ENCODE measurements around the gene ADCY3. TPM values are rescaled to one million over a fixed set of nuclear protein-coding genes. Genes with fewer than 3 reads are reported as not detected.

Gene ADCY3
- polyA plus RNA-seq, 1 donor (not counting 4 experiments of a cell fraction or from before 2014, with no cell fraction given): 33.2 TPM

GRCh38 chr2:24915175-24915574 is 4.9 kb downstream of the ADCY3 start:
- Histone ChIP-seq H3K36me3 (ENCODE audit: control insufficient read depth in 2 of 2, extremely low read depth in 1 of 2, insufficient read depth in 2 of 2, low read length in 2 of 2) (peaks cover 7 to 13% of the 10 kb centered on the region in 2 experiments), H3K9ac (ENCODE audit: control insufficient read depth, extremely low read depth, insufficient read depth, low read length) (no peak overlapping the region), H3K4me1 (ENCODE audit: control insufficient read depth, extremely low read depth, insufficient read depth, low read length) (peaks cover 14% of the 10 kb centered on the region), H4K20me1 (ENCODE audit: control insufficient read depth, extremely low read depth, insufficient read depth, low read length) (peaks cover 2% of the 10 kb centered on the region), H3K4me2 (ENCODE audit: control insufficient read depth, extremely low read depth, insufficient read depth, low read depth, low read length) (no peak overlapping the region), H3K27me3 (ENCODE audit: control insufficient read depth, extremely low read depth, insufficient read depth, low read length) (no peaks in the 10 kb centered on the region), H3K9me3 (ENCODE audit: control insufficient read depth, low read depth, low read length) (no peaks in the 10 kb centered on the region), H2AFZ (ENCODE audit: control insufficient read depth, low read length) (no peak overlapping the region), H3K79me2 (ENCODE audit: control insufficient read depth, insufficient read depth, low read length) (peaks cover 52% of the 10 kb centered on the region), H3K27ac (ENCODE audit: control insufficient read depth, insufficient read depth, low read length) (no peak overlapping the region), H3K4me3 (ENCODE audit: control insufficient read depth in 2 of 3, extremely low read depth in 1 of 3, insufficient read depth in 2 of 3, low read depth in 1 of 3, low read length in 3 of 3) (no peak overlapping the region), H3K9me1 (ENCODE audit: control insufficient read depth, extremely low read depth, insufficient read depth, low read length) (peaks cover 4% of the 10 kb centered on the region)
- FAIRE-seq: no peak
- dilution Hi-C loops (cut with MboI; ENCODE audit: extremely low pct_ligation_motif_present, low sequenced_read_pairs): no loop called here
- DNase-seq (ENCODE audit: low read depth, low spot score): no peak
- TF ChIP-seq CTCF (optimal IDR thresholded peaks at IDR 0.05 in 1 of 3, IDR thresholded peaks at IDR 0.05 in 1 of 3, conservative IDR thresholded peaks at IDR 0.05 in 1 of 3; ENCODE audit: extremely low read depth in 1 of 3, insufficient read depth in 2 of 3, low read length in 3 of 3): no peak
- TF ChIP-seq EZH2 (IDR thresholded peaks at IDR 0.05; ENCODE audit: low read length): no peak

GRCh38 chr2:24914713-24915112 is 5.3 kb downstream of the ADCY3 start:
- H3K9me1 ChIP-seq (ENCODE audit: control insufficient read depth, extremely low read depth, insufficient read depth, low read length): peaks cover 4% of the 10 kb centered on the region
- no peak overlapping the region for H3K4me2 ChIP-seq (ENCODE audit: control insufficient read depth, extremely low read depth, insufficient read depth, low read depth, low read length)
- H3K9ac ChIP-seq (ENCODE audit: control insufficient read depth, extremely low read depth, insufficient read depth, low read length): no peak overlapping the region
- FAIRE-seq (no peak), DNase-seq (ENCODE audit: low read depth, low spot score) (no peak)
- TF ChIP-seq CTCF (optimal IDR thresholded peaks at IDR 0.05 in 1 of 3, IDR thresholded peaks at IDR 0.05 in 1 of 3, conservative IDR thresholded peaks at IDR 0.05 in 1 of 3; ENCODE audit: extremely low read depth in 1 of 3, insufficient read depth in 2 of 3, low read length in 3 of 3): no peak
- TF ChIP-seq EZH2 (IDR thresholded peaks at IDR 0.05; ENCODE audit: low read length): no peak
- H3K4me1 ChIP-seq (ENCODE audit: control insufficient read depth, extremely low read depth, insufficient read depth, low read length): peaks cover 14% of the 10 kb centered on the region
- no peak overlapping the region for H2AFZ ChIP-seq (ENCODE audit: control insufficient read depth, low read length)
- no peak overlapping the region for H3K27ac ChIP-seq (ENCODE audit: control insufficient read depth, insufficient read depth, low read length)
- no peaks in the 10 kb centered on the region for H3K9me3 ChIP-seq (ENCODE audit: control insufficient read depth, low read depth, low read length)
- H3K79me2 ChIP-seq (ENCODE audit: control insufficient read depth, insufficient read depth, low read length): peaks cover 52% of the 10 kb centered on the region
- H3K4me3 ChIP-seq (ENCODE audit: control insufficient read depth in 2 of 3, extremely low read depth in 1 of 3, insufficient read depth in 2 of 3, low read depth in 1 of 3, low read length in 3 of 3): no peak overlapping the region
- dilution Hi-C loops (cut with MboI; ENCODE audit: extremely low pct_ligation_motif_present, low sequenced_read_pairs): no loop called here
- H4K20me1 ChIP-seq (ENCODE audit: control insufficient read depth, extremely low read depth, insufficient read depth, low read length): peaks cover 2% of the 10 kb centered on the region
- H3K36me3 ChIP-seq (ENCODE audit: control insufficient read depth in 2 of 2, extremely low read depth in 1 of 2, insufficient read depth in 2 of 2, low read length in 2 of 2): peaks cover 7 to 13% of the 10 kb centered on the region in 2 experiments
- no peaks in the 10 kb centered on the region for H3K27me3 ChIP-seq (ENCODE audit: control insufficient read depth, extremely low read depth, insufficient read depth, low read length)

Measured in keratinocyte (primary cell).